Activated CD8-positive, alpha-beta memory T cell treated with anti-CD3 and anti-CD28 coated beads, Interleukin-2, amount 50 U/mL, for 4 hours (primary cell): ENCODE results near the gene WHRN.
A peak's percentile ranks its signal among the peaks of the same experiment; 100 is the strongest.

ENCODE experiments used
- DNase-seq: peaks from one replicate; pipeline ENCODE4 v3.0.0-alpha.2; 2020

The WHRN gene

DNA sequence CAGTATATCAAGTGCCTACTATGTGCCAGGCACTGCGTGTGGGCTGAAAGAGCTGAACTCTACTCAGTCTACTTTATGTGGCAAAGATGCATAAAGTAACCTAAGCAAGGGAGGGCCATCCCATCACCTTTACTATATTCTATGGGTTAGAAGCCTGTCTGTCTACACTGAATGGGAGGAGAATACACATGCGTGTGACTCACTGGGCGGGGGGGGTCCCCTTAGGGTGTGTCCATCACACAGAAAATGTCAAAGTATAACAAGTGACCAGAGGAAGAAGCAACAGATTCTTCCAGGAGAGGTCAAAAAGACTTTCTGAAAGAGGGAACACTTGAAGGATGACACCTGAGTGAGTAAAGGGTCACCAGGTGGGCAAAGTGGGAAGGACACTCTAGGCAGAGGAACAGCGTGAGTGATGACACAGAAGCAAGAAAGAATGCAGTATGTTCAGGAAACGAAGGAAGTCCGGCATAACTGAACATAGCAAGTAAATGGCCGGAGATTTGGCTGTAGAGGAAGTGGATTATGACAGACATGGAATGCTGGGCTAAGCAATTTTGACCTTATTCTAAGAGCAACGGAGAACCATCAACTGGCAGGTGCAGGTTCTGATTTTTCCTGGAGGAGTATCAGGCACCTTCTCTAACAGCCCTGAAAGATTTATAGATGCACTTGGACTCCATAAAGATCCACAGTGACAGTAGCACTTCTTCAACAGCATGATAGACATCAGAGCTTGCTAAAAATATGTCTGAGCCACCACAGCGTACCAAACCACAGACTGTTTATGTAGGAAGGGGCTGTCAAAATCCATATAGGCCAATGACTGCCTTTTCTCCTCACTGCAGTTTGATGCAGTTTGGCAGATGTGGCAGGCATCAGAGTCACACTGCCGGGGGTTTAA, 8.0 kb upstream of the WHRN start:
- DNase-seq: no peak

DNA sequence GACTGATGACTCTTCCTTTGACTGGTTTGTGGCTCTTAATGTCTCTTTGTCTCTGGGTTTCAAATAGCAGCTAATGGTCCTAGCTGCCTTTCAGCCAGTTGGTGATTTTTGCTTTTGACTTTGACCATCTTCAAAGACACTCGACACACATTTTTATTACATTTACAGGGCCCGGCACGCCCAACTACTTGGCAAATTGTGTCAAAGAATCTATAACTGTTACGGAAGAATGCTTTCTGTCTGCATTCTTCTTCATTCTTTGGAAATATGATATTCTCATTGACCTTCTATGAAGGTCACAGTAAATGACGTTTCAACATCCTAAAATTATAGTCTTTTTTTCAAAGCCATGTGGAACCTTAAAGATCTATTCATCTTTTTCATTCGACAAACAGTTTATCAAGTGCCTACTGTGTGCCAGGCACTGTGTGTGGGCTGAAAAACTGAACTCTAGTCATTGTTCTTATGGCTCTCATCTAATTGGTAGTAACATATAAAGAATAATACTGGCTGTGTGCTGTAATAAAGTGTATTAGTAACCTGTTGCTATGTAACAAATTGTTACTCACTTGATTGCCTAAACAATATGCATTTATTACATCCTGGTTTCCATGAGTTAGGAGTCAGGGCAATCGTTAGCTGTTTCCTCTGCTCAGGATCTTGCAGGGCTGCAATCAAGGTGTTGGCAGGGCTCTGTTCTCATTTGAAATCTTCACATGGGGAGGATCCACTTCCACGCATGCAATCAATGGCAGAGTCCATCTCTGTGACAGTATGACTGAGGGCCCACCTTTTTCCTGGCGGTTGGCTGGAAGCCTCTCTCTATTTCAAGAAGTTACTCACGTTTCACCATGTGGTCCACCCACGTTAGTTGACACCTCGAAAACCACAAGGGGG, 7.0 kb upstream of the WHRN start:
- no peak for DNase-seq

DNA sequence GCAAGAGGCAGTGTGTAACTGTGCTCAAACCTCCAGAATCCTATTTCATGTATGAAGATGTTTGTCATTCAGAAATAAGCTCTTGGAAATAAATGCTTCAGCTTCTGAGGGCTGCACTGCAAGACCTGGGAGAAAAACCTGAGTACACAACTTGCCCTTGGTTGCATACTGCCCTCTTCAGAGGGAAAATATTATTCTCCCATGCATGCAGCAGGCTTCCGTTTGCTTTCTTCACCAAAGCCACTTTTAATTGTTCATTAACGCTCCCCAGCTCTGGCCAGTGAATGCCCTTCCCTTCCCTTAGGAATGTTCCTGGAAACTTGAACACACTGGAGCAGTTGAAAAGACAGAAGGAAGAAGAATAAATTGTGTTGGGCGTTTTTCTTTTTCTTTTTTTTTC, 2.5 kb upstream of the WHRN start:
- DNase-seq: no peak

DNA sequence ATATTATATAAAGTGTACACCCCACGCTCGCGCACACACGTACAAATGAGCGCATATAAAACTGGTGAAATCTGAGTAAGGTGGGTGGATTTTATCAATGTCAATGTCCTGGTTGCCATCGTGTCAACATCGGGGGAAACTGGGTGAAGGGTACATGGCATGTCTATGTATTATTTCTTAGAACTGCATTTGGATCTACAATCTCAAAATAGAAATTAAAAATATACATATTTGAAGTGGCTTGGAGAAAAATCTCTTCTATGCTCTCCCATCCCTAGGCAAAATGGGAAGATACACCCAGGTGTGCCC, 763 bp upstream of the WHRN start:
- DNase-seq: no peak

DNA sequence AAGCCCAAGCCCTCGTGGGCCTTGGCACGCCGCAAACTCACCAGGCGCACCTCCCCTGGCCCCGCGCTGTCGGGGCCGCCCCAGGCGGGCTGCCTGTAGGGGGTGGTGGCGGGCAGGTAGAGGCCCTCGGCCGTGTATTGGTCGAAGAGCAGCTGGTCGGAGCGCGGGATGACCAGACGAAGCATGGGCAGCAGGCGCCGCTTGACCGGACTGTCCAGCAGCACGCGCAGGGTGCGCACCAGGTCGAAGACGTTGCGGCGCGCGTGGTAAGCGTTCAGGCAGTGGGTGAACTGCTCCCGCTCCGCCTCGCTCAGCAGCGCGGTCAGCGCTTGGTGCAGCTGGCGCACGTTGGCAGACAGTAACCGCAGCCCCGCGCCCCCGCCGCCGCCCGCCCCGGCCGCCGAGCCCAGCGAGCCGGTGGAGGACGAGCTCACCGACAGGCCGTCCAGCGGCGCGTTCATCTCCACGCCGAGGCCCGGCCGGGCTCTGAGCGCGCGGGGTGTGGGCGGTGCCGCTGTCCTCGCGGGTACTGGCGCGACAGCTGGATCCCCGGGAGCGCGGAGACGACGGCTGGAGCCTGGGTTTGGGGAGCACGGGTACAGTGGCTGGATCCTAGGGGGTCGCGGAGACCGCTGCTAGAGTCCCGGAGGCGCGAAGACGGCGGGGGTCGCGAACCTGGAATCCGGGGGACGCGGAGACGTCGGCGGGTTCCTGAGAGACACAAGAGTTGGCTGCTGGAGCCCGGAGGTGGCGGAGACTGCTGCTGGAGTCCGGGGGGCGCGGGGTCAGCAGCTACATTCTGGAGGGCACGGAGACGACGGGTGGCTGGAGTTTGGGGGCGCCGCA, 709 bp downstream of the WHRN start:
- DNase-seq: peak; percentile 41

DNA sequence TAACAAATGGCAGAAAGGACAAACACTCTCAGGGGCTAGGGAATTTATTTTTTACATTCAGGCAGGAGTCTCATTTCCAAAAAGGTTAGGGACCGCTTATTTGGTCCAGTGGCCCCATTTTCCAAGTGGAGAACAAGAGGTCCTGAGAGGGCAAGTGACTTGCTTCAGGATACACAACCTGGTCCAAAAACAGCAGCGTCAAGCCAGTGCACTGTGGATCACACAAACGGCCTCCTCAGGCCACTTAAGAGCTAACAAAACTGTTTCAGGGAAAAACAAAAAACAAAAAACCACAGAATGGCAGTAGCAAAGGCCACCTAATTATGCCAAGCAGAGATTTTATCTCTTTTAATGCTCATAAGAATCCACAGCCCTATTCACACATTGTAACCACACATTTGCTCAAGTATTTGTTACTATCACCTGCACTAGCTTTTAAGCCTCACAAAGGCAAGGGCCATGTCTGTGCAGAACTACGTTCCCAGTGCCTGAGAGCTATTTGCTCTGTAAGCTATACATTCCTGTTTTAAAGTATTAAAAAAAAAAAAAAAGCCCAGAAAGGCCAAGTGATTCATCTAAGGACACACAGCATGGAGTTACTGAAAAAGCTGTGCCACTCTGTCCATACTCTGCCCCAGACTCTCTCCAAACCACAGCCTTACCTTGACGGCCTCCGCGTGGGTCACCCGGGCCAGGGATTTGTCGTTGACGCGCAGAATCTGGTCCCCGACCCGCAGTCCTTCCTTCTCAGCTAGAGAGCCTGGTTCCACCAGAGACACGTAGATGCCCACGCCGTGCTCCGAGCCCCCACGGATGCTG, 1.5 kb downstream of the WHRN start:
- no peak for DNase-seq

DNA sequence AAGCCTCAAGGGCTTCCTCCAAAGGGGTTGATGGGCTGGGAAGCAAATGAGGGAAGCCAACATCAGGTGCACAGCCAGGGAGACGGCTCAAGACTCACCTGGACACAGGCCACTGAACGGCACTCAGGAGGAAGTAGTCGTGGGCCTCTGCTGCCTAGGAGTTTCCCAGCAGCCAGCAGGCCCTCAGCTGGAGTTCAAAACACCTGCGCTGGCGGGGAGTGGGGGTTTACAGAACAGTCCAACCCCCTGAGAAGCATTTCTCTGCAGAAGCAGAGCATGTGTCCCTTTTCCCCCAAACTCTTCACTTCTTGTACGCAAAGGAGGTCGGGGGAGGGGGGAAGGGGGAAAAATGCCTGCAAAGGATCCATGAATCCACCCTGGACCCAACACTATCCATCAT, 2.3 kb downstream of the WHRN start:
- no peak for DNase-seq

DNA sequence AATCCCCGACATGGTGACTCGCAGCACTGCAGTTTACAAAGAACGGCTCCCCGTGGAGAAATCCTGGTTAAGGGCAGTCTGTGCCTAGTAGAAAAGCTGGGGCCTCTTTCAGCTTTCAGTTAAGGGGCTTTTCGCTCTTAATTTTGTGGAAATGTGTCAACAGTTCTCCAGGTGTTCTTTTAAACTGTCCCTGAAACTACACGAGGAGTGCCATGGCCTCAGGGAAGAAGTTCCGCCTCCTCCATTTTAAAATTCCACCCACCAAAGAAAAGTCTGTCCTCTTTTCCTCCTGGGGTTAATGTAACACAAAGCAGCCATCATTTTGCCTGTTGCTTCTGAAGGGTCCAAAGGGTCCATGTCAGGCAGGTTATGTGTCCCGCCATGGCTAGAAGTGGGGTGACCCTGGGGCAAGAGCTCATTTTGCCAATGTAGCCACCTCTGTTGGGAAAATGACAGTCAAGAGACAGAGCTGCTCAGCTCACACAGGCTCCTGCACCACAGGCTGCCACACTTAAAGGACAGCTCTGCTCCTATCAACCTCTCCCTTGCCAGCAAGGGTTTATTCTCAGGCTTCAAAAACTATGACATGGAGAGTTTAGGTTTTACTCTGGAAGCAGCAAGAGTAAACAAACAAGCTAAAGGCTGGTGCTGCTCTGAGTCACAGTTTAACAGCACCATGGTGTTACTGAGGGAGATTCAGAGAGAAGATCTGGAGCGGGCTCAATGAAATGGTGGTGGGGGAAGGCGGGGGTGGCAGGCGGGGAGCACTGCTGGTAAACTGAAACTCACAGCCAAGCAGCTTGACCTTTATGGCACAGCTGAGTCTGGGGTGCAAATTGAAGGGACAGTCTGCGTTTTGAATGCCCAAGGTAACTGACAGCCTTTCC, 3.2 kb downstream of the WHRN start:
- no peak for DNase-seq

DNA sequence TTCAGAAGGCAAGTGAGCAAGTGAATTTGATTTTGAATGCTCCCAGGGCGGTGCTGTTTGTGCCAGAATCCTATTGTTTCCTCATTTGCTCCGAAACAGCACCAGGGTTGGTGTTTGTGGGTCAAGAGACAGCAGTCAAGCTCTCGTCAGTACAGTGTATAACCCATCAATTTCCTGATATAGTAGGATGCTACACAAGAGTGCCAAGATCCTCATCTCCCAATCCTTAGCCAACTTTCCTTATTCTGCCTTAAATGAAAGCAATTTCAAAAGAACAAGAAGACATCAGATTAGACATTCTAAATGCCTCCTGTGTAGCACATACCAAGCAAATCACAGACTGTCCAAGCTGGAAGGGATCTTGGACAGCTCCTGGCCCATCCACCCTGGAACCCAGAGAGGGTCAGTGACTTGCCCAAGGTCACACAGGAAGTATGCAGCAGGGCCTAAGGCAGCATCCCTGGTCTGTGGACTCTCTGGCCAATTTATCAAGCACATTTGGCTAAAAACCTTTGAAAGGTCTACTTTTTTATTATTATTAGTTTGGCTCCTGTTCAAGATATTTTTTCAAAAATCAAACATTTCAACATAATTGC, 4.5 kb downstream of the WHRN start:
- no peak for DNase-seq

DNA sequence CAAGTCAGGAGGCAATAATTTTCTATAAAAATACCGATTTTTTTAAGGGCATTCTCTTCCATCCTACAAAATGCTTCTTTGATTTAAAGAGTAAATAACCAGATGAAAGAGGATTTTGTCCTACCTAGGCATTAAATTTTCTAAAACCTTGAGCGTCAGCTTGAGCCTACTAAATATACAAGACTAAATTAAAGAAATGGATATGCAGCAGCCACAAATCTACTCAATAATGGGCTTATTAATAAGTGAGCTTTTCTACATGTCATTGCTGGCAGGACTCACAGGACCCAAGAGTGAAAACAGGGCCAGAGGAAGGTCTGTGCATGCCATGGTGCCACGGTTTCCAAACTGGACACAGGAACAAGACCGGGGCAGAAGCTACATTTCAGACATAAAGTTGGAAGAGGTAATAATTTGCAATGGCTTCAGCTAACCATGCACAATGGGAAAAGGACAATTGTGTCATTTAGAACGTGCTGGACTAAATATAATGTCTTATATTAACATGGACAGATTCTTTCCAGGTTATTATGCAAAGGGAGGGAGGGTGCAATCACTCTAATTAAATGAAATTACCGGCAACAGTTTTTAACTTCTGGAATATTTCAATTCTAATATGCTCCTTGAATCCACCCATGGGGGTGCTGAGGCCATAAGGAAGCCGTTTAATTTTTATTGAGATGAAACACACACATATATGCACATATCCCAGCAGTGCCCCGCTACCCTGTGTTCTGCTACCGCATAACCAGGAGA, 5.2 kb downstream of the WHRN start:
- DNase-seq: no peak

DNA sequence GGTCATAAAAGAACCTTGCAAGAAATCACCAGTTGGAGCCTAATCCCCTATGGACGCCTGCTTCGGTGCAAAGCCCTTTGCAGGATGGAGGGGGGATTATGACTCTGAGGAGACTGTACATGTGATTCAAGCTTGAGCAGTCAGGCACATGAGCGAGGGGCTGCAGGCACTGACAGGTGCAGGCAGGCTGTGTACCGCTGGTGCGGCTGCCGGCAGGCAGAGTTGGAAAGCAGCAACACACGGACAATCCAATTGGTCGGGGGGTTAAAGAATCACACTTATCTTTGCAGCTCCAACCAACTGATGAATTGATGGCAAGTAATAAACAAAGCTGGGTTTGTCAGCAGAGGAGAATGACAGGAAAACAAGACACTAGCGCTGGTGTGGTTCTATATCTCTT, 5.7 kb downstream of the WHRN start:
- no peak for DNase-seq

DNA sequence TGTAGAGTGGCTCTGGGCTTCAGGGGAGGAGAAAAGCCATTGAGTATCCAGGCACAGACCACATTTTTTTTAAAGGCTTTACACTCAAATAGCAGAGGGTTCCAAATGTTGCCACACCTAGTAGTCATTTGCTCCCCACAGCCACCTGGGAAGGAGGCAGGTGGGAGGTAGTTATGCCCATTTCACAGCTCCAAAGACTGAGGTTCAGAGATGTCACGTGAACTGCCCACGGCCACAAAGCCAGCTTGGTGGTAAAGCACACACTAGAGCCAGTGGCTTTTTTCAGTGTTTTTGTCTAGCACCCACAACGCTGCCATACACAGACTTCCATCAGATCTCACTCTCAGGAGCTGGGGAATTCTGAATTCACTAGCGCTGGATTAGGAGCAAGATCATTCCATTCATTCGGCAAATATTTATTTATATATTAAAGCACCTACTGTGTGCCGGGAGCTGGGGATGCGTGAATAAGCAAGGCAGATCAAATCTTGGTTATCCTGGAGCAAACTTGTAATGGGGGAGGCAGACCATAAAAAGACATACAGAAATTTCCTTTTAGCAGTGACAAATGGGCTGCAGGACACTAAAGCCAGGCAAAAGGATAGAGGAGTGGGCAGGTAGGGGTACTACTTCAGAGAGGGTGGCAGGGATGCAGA, 7.4 kb downstream of the WHRN start:
- DNase-seq: no peak

DNA sequence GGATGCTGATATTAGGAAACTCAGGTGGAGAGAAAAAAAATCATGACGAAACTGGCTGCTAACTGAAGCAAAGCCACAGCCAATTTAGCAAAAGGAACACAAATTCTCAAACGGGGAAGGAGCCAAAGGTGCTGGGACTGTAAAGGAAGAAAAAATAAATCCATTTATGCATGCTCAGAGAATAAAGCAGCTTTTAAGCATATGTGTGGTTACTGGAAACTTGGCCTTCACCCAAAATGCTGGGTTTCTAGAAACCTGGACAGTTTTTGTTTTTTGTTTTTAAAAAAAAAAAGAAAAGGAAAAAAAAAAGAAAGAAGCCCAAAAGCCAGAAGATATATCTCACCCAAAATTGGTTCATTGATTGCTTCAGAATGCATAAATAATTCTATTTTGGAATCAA, 8.0 kb downstream of the WHRN start:
- no peak for DNase-seq

DNA sequence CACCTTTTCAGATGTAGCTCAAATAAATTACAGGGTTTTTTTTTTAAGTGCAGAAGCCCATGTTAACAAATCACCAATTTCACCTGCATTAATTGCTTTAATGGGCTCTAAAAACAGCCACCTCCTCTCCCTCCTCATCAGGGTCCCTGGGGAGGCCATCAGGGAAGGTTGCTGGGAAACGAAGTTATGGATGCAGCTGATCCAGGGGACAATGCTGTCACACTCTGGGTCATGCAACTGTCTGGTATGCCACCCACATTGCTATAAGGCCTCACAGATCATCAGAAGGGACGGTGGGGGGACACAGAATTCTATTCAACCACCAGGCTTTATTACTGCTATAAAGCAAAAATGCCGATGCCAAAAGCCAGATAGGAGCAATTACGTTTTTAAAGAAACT, 9.3 kb downstream of the WHRN start:
- no peak for DNase-seq

DNA sequence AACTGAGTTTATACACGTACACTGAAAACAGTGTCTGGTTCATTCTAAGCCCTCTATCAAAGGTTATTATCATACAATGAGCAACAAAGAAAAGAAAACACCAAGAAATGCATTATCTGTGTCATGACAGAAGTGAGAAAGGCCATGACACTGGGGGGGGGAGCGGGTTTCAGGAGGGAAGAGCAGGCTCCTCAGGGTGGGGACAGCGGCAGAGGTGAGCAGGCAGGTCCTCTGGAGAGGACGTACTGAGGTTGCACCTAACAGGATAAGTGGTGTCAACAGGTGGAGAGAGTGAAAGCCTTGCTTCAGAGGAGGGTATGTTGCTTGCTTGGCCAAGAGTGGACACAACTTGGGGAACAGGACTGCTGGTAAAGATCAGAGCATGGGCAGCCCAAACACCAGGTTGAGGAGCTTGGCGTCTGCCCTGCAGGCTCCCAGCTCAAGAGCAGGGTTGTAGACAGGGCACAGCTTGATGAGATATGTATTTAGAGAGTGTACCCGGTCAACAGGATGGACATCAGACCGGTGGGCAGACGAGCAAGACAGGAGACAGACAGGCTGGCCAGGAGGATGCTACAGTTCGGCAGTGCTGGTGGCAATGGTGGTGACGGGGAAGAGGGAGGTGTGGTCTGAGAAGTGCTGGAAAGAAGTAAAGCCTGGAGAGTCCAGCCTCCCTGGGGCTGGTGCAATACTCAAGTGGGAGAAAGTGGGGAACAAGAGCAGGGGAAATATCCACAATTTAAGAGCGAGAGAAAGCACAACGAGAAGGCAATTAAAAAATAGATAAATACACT, 10.3 kb downstream of the WHRN start:
- no peak for DNase-seq

DNA sequence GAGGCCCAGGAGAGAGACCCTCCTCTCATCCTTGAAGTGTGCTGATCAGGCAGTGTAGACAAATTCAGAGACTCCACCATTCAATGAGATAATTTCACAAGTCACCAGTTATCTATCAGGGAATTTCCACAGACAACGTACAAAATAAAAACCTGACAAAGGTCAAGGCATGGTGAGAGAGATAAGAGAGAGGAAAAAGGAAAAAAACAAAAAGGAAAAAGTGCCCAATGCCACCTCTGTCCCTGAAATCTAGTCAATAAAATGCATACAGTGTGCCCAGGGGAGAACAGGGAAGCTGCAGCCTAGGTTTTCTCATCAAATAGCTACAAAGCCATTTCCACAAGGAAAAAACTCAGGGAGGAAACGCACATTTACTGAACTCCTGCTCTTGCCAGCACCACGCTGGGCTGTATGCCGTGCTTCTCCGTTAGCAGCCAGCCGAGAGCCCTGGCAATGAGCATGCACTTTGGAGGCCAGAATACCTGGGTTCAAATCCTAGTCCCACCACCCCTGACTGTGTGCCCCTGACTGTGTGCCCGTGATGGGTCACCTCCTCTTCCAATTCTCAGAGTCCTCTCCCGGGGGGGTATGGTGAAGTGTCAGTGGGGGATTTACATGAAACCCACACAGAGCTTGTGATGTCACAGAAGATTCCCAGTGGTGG, 11.6 kb downstream of the WHRN start:
- DNase-seq: no peak

DNA sequence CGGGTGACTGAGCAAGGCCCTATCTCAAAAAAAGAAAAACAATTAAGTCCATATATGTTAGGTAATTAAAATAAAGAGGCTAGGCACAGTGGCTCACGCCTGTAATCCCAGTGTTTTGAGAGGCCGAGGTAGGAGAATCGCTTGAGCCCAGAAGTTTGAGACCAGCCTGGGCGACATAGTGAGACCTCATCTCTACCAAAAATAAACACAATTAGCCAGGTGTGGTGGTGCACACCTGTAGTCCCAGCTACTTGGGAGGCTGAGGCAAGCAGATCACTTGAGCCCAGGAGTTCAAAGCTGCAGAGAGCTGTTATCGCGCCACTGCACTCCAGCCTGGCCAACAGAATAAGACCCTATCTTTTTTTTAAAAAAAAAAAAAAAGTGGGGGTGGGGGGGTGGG, 12.3 kb downstream of the WHRN start:
- DNase-seq: no peak

DNA sequence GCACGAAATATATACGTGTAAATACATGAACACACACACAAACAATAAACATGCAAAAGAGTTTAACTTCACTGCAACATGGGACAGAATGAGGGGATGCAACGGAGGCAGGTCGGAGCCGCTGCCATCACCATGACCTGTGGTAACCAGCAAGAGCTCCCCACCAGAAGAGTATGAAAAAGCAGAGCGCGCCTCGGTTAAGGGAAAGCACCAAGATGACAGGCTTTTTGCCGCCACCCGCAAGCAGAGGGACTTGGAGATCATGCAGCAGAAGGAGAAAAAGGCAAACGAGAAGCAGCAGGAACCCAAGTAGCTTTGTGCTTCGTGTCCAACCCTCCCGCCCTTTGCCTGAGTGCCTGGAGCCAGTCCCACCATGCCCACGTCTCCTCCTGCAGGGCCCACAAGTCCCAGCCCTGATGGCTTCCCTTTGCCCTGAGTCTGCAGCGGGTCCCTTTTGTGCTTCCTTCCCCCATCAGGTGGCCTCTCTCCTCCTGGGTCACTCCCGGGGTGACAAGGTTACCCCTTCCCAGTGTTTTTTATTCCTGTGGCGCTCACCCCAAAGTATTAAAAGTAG, 13.8 kb downstream of the WHRN start:
- no peak for DNase-seq
